ENCODE results near the gene CCHCR1. TPM values are rescaled to one million over a fixed set of nuclear protein-coding genes. Genes with fewer than 3 reads are reported as not detected.

Gene CCHCR1
- total and polyA plus RNA-seq, 9 of the 15 experiments (the other 6 are each of a cell fraction or from before 2014, with no cell fraction given): 1.2 to 47.3 (median 32.0) TPM

- TF ChIP-seq TOE1 (IDR thresholded peaks at IDR 0.05; ENCODE audit: borderline replicate concordance) (no peak), TOE1 (CRISPR knock-in tag; IDR thresholded peaks at IDR 0.05; ENCODE audit: borderline replicate concordance, low read depth) (no peak)
These were observed 32.4 kb downstream of the CCHCR1 start (continued) for GRCh38 chr6:31125162-31125561.

GRCh38 chr6:31122791-31123706 is 34.6 kb downstream of the CCHCR1 start:
- Histone ChIP-seq H3K9ac (ENCODE audit: insufficient read depth in 1 of 2, low read depth in 2 of 2, low read length in 2 of 2) (peak overlapping the region in 1 of 2 experiments; percentile 81; a peak in 2 of 4 replicates), H3K36me3 (ENCODE audit: control insufficient read depth, insufficient read depth, low read length) (no peaks in the 10 kb centered on the region), H3K4me2 (ENCODE audit: insufficient read depth, low read length) (no peak overlapping the region), H3K27ac (ENCODE audit: extremely low read depth, low read depth, low read length) (no peak overlapping the region), H3K9me1 (ENCODE audit: control insufficient read depth, insufficient read depth, low read length) (no peaks in the 10 kb centered on the region), H3K9me3 (replicated peaks; ENCODE audit: control insufficient read depth, insufficient read depth, low read depth, low read length) (no peaks in the 10 kb centered on the region), H3K27me3 (ENCODE audit: control insufficient read depth in 2 of 2, insufficient read depth in 2 of 2, low read length in 2 of 2) (peaks cover 40 to 86% of the 10 kb centered on the region in 2 experiments), H4K20me1 (replicated peaks; ENCODE audit: control insufficient read depth, insufficient read depth, low read length) (peaks cover 13% of the 10 kb centered on the region), H2AFZ (ENCODE audit: low read depth, low read length) (no peak overlapping the region), H3K4me1 (replicated peaks in 1 of 2; ENCODE audit: control insufficient read depth in 2 of 2, insufficient read depth in 2 of 2, low read length in 2 of 2) (peaks cover 6 to 23% of the 10 kb centered on the region in 2 experiments; a peak in 4 of 5 replicates), H3K79me2 (ENCODE audit: control insufficient read depth, insufficient read depth, low read length) (no peaks in the 10 kb centered on the region), H3K4me3 (no peak overlapping the region)
- ChIA-PET POLR2A (interaction anchor here (0.6 to 1.9 kb wide), 4 partner anchors 10 to 330 kb away, joined by 3 to 5 read pairs (median 4); partner anchors contain the start of genes C6orf15, CCHCR1 and TCF19), CTCF (ENCODE audit: low intra/inter-chr PET ratio) (no interaction called here)
- 4% methylated on average over 16 of the region's 16 CpGs for WGBS (ENCODE audit: insufficient coverage, low coverage, missing lambda C conversion rate)
- BruUV-seq (replicated peaks): no TSS peak
- in situ Hi-C loops (cut with MboI) (no loop called here), intact Hi-C loops (cut with micrococcal nuclease) (no loop called here)
- DNase-seq (ENCODE audit: extremely low read depth in 1 of 4, low spot score in 3 of 4): peak; percentile 55 to 65 (median 58)
- ATAC-seq: peak; percentile 70
- FAIRE-seq: peak; percentile 67
- TF ChIP-seq HNRNPLL (IDR thresholded peaks at IDR 0.05; ENCODE audit: low read depth, low read length, poor library complexity, severe bottlenecking): no peak
- no peak for TF ChIP-seq TSHZ1 (CRISPR knock-in tag; IDR thresholded peaks at IDR 0.05)
- no peak for TF ChIP-seq GATA2 (CRISPR knock-in tag; IDR thresholded peaks at IDR 0.05)
- TF ChIP-seq NR2C2 (CRISPR knock-in tag; IDR thresholded peaks at IDR 0.05): 0 out of 2 replicates have a peak, but pooled peaks have one; percentile 15
- TF ChIP-seq NR2C2 (tag; IDR thresholded peaks at IDR 0.05): no peak
- TF ChIP-seq NFIC (IDR thresholded peaks at IDR 0.05): peak; percentile 97
- TF ChIP-seq BCOR (IDR thresholded peaks at IDR 0.05): no peak
- peak; percentile 69 for TF ChIP-seq EGR1 (conservative IDR thresholded peaks at IDR 0.05)
- TF ChIP-seq KLF13 (tag; IDR thresholded peaks at IDR 0.05; ENCODE audit: borderline replicate concordance, low read depth): no peak
- TF ChIP-seq JUND (IDR thresholded peaks at IDR 0.05; ENCODE audit: borderline replicate concordance, low read depth, low read length): peak; percentile 9; the same call in 1 of the 2 replicates
- no peak for TF ChIP-seq JUND (tag; IDR thresholded peaks at IDR 0.05; ENCODE audit: borderline replicate concordance, low read depth, low read length)
- TF ChIP-seq ZNF280B (CRISPR knock-in tag; IDR thresholded peaks at IDR 0.05): no peak
- TF ChIP-seq HDAC2 (IDR thresholded peaks at IDR 0.05): no peak
